ENCODE results near the gene MRPS2. TPM values are rescaled to one million over a fixed set of nuclear protein-coding genes. Genes with fewer than 3 reads are reported as not detected.
"Not testable (repeated sequence)": the region's sequence is repeated elsewhere in the genome, so short reads cannot be mapped to it uniquely, and the experiment has no call there.

Gene MRPS2
- total RNA-seq, 4 donors from 2014 or later, result 21.4 to 37.6 (median 25.6) TPM

GRCh38 chr9:135512904-135513303, 12.4 kb downstream of the MRPS2 start:
- H3K27me3 ChIP-seq, result peaks cover 26% of the 10 kb centered on the region
- no peaks in the 10 kb centered on the region for H3K4me1 ChIP-seq
- H3K9me3 ChIP-seq, result peaks cover 0 to 16% (median 0%) of the 10 kb centered on the region in 3 donors
- H3K27ac ChIP-seq, result no peak overlapping the region
- H3K36me3 ChIP-seq, result no peaks in the 10 kb centered on the region
- ATAC-seq, result no peak
- TF ChIP-seq EP300 (IDR thresholded peaks at IDR 0.05), result no peak
- no peak for TF ChIP-seq CTCF (IDR thresholded peaks at IDR 0.05)
- WGBS, 2 donors (ENCODE audit: low coverage in 1 of 2), result 64 to 68% methylated on average over 5 to 7 of the region's 7 CpGs
- no peak overlapping the region for H3K4me3 ChIP-seq

- no peak for ATAC-seq
- peaks cover 31% of the 10 kb centered on the region for H3K27me3 ChIP-seq
- H3K9me3 ChIP-seq, result peaks cover 0 to 16% (median 0%) of the 10 kb centered on the region in 3 donors
- WGBS, 2 donors (ENCODE audit: low coverage in 1 of 2), result 61 to 83% methylated on average over 4 to 15 of the region's 19 CpGs
- no peak overlapping the region for H3K27ac ChIP-seq
- no peaks in the 10 kb centered on the region for H3K36me3 ChIP-seq
- no peak overlapping the region for H3K4me3 ChIP-seq
- no peaks in the 10 kb centered on the region for H3K4me1 ChIP-seq
- TF ChIP-seq CTCF (IDR thresholded peaks at IDR 0.05) (no peak), POLR2AphosphoS5 (IDR thresholded peaks at IDR 0.05) (no peak), POLR2A (IDR thresholded peaks at IDR 0.05) (no peak), EP300 (IDR thresholded peaks at IDR 0.05) (no peak)
These were observed 12.9 kb downstream of the MRPS2 start for GRCh38 chr9:135513351-135513846.

- H3K4me1 ChIP-seq, H3K27ac ChIP-seq, H3K36me3 ChIP-seq, H3K4me3 ChIP-seq, ATAC-seq: not testable (repeated sequence)
- no CpG with 5 or more reads among the region's 9 CpGs for WGBS, 2 donors (ENCODE audit: low coverage in 1 of 2)
- peaks cover 33% of the 10 kb centered on the region for H3K27me3 ChIP-seq
- peaks cover 0 to 11% (median 0%) of the 10 kb centered on the region in 3 donors for H3K9me3 ChIP-seq
These were observed 13.4 kb downstream of the MRPS2 start for GRCh38 chr9:135513906-135514305.

GRCh38 chr9:135514342-135515082, 14.0 kb downstream of the MRPS2 start:
- ATAC-seq, result no peak
- no peaks in the 10 kb centered on the region for H3K36me3 ChIP-seq
- peaks cover 0 to 5% (median 0%) of the 10 kb centered on the region in 3 donors for H3K9me3 ChIP-seq
- no peak for TF ChIP-seq POLR2A (IDR thresholded peaks at IDR 0.05)
- no peak for TF ChIP-seq CTCF (IDR thresholded peaks at IDR 0.05)
- no peak for TF ChIP-seq POLR2AphosphoS5 (IDR thresholded peaks at IDR 0.05)
- no peak for TF ChIP-seq EP300 (IDR thresholded peaks at IDR 0.05)
- H3K4me1 ChIP-seq, result no peaks in the 10 kb centered on the region
- 67 to 76% methylated on average over 3 of the region's 17 CpGs for WGBS, 2 donors (ENCODE audit: low coverage in 1 of 2)
- peaks cover 33% of the 10 kb centered on the region for H3K27me3 ChIP-seq
- no peak overlapping the region for H3K27ac ChIP-seq
- H3K4me3 ChIP-seq, result no peak overlapping the region

- no peak for TF ChIP-seq EP300 (IDR thresholded peaks at IDR 0.05)
- Histone ChIP-seq H3K27me3 (peaks cover 33% of the 10 kb centered on the region), H3K36me3 (no peaks in the 10 kb centered on the region), H3K4me3 (no peak overlapping the region), H3K27ac (no peak overlapping the region), H3K9me3 (no peaks in the 10 kb centered on the region), H3K4me1 (no peaks in the 10 kb centered on the region)
- WGBS, 2 donors (ENCODE audit: low coverage in 1 of 2), result 83% methylated on average over 2 of the region's 31 CpGs; no CpG with 5 or more reads in 1 of the 2 donors
- no peak for ATAC-seq
These were observed 14.8 kb downstream of the MRPS2 start for GRCh38 chr9:135515083-135515951.

Data from gastroesophageal sphincter (tissue), 4 donors.